Gastrocnemius medialis (tissue), 4 donors: ENCODE data around the gene PDGFD.

Experiments
- POLR2A ChIP-seq, 2 donors: fragments of 450-650 bp; IDR thresholded peaks; one replicate each; pipeline ENCODE4 v1.6.1; 2017; ENCODE audit warnings: antibody characterized with exemption in 2 of 2, mild to moderate bottlenecking in 2 of 2, moderate library complexity in 2 of 2
- TF ChIP-seq, protein P1 (sequence below), 5 experiments: fragments of 450-650 bp in 3 of 5; fragments of 200-600 bp in 2 of 5; sonication (generic) in 2 of 5; IDR thresholded peaks in 4 of 5; conservative IDR thresholded peaks in 1 of 5; 1 replicate in 4 of 5; 2 replicates in 1 of 5; pipeline ENCODE4 v1.5.1; 2016 to 2019; ENCODE audit warnings: antibody characterized with exemption in 5 of 5, mild to moderate bottlenecking in 3 of 5, moderate library complexity in 3 of 5

DNA sequence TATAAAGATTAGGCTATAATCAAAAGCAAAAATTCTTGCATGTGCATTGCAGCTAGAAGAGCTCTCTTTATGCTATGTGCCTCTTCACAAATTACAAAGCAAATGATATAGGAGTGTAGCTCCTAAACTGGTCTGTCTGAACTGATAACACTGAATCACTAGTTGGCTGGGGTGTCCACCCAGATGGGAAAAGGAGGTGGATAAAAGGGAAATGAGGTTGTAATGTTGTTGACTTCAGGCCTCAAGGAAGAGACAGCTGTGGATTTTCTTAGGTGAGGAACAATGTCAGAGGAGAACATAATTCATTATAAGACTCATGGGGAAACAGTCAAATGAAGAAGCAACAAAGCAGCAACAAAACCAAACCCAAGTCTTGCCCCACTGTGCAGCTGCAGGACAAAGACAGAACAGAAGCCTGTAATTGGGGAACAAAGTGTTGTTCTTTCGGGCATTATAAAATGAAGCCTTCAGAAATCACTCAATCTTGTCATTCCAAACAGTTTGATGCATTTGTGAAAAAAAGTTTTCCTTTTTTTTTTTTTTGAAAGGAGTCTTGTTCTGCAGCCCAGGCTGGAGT is 257.6 kb downstream of the PDGFD start:
- TF ChIP-seq, protein P1, sequence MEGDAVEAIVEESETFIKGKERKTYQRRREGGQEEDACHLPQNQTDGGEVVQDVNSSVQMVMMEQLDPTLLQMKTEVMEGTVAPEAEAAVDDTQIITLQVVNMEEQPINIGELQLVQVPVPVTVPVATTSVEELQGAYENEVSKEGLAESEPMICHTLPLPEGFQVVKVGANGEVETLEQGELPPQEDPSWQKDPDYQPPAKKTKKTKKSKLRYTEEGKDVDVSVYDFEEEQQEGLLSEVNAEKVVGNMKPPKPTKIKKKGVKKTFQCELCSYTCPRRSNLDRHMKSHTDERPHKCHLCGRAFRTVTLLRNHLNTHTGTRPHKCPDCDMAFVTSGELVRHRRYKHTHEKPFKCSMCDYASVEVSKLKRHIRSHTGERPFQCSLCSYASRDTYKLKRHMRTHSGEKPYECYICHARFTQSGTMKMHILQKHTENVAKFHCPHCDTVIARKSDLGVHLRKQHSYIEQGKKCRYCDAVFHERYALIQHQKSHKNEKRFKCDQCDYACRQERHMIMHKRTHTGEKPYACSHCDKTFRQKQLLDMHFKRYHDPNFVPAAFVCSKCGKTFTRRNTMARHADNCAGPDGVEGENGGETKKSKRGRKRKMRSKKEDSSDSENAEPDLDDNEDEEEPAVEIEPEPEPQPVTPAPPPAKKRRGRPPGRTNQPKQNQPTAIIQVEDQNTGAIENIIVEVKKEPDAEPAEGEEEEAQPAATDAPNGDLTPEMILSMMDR (IDR thresholded peaks at IDR 0.05 in 4 of 5, conservative IDR thresholded peaks at IDR 0.05 in 1 of 5): no peak
- TF ChIP-seq POLR2A (IDR thresholded peaks at IDR 0.05): no peak
